ENCODE results near the gene SCYL1. TPM values are rescaled to one million over a fixed set of nuclear protein-coding genes. Genes with fewer than 3 reads are reported as not detected.
"Not testable (repeated sequence)": the region's sequence is repeated elsewhere in the genome, so short reads cannot be mapped to it uniquely, and the experiment has no call there.

The SCYL1 gene
- total and polyA plus RNA-seq, 4 donors, result 41.8 to 87.5 (median 81.9) TPM

DNA sequence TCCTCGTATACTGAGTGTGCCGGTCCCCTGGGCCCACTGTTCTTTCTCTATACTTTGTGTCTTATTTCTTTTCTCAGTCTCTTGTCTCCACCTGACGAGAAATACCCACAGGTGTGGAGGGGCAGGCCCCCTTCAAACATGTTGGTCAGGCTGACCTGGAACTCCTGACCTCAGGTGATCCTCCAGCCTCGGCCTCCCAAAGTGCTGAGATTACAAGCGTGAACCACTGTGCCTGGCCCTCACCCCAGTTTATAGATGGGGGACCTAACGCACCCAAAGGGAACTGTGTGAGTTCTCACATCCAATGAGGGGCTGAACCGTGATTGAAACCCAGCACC, 1.3 kb upstream of the SCYL1 start:
- H3K27ac ChIP-seq (ENCODE audit: low read depth, low read length); H3K9me3 ChIP-seq (ENCODE audit: control insufficient read depth, insufficient read depth, low read length); DNase-seq (ENCODE audit: low read depth in 4 of 6, low spot score in 6 of 6); H3K4me3 ChIP-seq (ENCODE audit: low read depth, low read length); H3K27me3 ChIP-seq (ENCODE audit: control insufficient read depth, insufficient read depth, low read length): not testable (repeated sequence)
- Histone ChIP-seq H3K36me3 (ENCODE audit: control insufficient read depth, insufficient read depth, low read length) (peaks cover 28% of the 10 kb centered on the region), H3K4me1 (ENCODE audit: control insufficient read depth, insufficient read depth, low read length) (peaks cover 27% of the 10 kb centered on the region)
- 95% methylated on average over 5 of the region's 7 CpGs for WGBS (ENCODE audit: insufficient coverage)

- DNase-seq (ENCODE audit: low read depth in 4 of 6, low spot score in 6 of 6), result peak in 1 of 6 donors; percentile 11
- H3K4me3 ChIP-seq (ENCODE audit: low read depth, low read length), result peak overlapping the region; percentile 38
- WGBS (ENCODE audit: insufficient coverage), result 33% methylated on average over 9 of the region's 12 CpGs
- no peaks in the 10 kb centered on the region for H3K9me3 ChIP-seq (ENCODE audit: control insufficient read depth, insufficient read depth, low read length)
- peaks cover 34% of the 10 kb centered on the region for H3K36me3 ChIP-seq (ENCODE audit: control insufficient read depth, insufficient read depth, low read length)
- peak overlapping the region; percentile 67 for H3K27ac ChIP-seq (ENCODE audit: low read depth, low read length)
- H3K4me1 ChIP-seq (ENCODE audit: control insufficient read depth, insufficient read depth, low read length), result peaks cover 27% of the 10 kb centered on the region
- H3K27me3 ChIP-seq (ENCODE audit: control insufficient read depth, insufficient read depth, low read length), result no peaks in the 10 kb centered on the region
Observed at GRCh38 chr11:65524014-65524740, 706 bp upstream of the SCYL1 start.

DNA sequence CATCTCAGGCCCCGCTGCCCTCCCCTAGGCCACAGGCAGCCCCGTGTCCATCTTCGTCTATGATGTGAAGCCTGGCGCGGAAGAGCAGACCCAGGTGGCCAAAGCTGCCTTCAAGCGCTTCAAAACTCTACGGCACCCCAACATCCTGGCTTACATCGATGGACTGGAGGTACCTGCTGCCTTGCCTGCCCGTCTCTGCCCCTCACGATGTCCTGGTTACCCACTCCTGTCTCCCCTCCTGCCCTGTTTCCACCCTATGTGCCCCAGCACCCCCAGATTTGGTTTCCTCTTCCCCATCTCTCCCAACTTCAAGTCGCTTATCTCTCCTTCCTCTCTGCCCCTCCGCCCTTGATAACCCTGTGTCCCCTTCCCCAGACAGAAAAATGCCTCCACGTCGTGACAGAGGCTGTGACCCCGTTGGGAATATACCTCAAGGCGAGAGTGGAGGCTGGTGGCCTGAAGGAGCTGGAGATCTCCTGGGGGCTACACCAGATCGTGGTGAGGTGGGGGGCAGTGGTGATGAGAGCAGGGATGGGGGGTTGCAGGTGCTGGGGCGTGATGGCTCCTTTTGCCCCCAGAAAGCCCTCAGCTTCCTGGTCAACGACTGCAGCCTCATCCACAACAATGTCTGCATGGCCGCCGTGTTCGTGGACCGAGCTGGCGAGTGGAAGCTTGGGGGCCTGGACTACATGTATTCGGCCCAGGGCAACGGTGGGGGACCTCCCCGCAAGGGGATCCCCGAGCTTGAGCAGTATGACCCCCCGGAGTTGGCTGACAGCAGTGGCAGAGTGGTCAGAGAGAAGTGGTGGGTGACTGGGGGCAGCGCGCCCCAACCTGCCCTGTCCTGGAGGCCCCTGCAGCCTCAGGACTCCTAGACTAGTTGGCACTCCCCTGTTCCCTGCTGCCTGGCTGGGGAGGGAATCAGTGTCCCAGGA, 930 bp downstream of the SCYL1 start:
- WGBS (ENCODE audit: insufficient coverage), result 55% methylated on average over 24 of the region's 31 CpGs
- Histone ChIP-seq H3K9me3 (ENCODE audit: control insufficient read depth, insufficient read depth, low read length) (no peaks in the 10 kb centered on the region), H3K4me3 (ENCODE audit: low read depth, low read length) (peak overlapping the region; percentile 67), H3K27me3 (ENCODE audit: control insufficient read depth, insufficient read depth, low read length) (no peaks in the 10 kb centered on the region), H3K36me3 (ENCODE audit: control insufficient read depth, insufficient read depth, low read length) (peaks cover 50% of the 10 kb centered on the region), H3K4me1 (ENCODE audit: control insufficient read depth, insufficient read depth, low read length) (peaks cover 37% of the 10 kb centered on the region), H3K27ac (ENCODE audit: low read depth, low read length) (peak overlapping the region; percentile 69)
- DNase-seq (ENCODE audit: low read depth in 4 of 6, low spot score in 6 of 6), result no peak

- no peaks in the 10 kb centered on the region for H3K9me3 ChIP-seq (ENCODE audit: control insufficient read depth, insufficient read depth, low read length)
- no peak overlapping the region for H3K27ac ChIP-seq (ENCODE audit: low read depth, low read length)
- no peak overlapping the region for H3K4me3 ChIP-seq (ENCODE audit: low read depth, low read length)
- peaks cover 40% of the 10 kb centered on the region for H3K4me1 ChIP-seq (ENCODE audit: control insufficient read depth, insufficient read depth, low read length)
- peaks cover 59% of the 10 kb centered on the region for H3K36me3 ChIP-seq (ENCODE audit: control insufficient read depth, insufficient read depth, low read length)
- WGBS (ENCODE audit: insufficient coverage), result 94% methylated on average over 8 of the region's 8 CpGs
- no peaks in the 10 kb centered on the region for H3K27me3 ChIP-seq (ENCODE audit: control insufficient read depth, insufficient read depth, low read length)
- DNase-seq (ENCODE audit: low read depth in 4 of 6, low spot score in 6 of 6), result no peak
Observed at GRCh38 chr11:65526744-65527143, 1.9 kb downstream of the SCYL1 start.

DNA sequence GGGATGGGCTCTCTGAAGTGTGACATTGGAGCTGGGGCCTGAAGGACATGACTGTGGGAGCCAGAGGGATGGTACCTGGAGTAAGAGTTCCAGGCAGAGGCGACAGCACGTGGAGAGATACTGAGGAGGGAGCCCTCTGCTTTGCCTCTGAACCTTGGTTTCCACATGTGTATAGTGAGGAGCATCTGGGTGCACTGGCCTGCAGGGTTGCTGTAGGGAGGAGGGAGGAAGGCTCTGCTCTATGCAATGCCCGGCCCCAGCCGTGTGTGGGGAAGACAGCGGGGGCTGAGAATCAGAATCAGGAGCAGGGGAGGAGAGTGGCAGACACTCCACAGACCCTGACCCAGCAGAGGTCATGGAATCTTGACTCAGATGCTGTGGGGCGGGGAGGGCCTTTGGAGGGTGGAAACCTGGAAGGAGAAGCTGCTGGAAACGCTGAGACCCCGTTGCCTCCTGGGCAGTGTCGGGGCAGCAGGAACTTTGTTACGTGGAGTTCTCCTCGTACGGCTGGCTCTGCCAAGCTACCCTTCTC, 4.0 kb downstream of the SCYL1 start:
- no peaks in the 10 kb centered on the region for H3K9me3 ChIP-seq (ENCODE audit: control insufficient read depth, insufficient read depth, low read length)
- H3K27me3 ChIP-seq (ENCODE audit: control insufficient read depth, insufficient read depth, low read length), result no peaks in the 10 kb centered on the region
- DNase-seq (ENCODE audit: low read depth in 4 of 6, low spot score in 6 of 6), result no peak
- H3K4me3 ChIP-seq (ENCODE audit: low read depth, low read length), result no peak overlapping the region
- H3K4me1 ChIP-seq (ENCODE audit: control insufficient read depth, insufficient read depth, low read length), result peaks cover 36% of the 10 kb centered on the region
- WGBS (ENCODE audit: insufficient coverage), result 83% methylated on average over 6 of the region's 12 CpGs
- H3K36me3 ChIP-seq (ENCODE audit: control insufficient read depth, insufficient read depth, low read length), result peaks cover 79% of the 10 kb centered on the region
- no peak overlapping the region for H3K27ac ChIP-seq (ENCODE audit: low read depth, low read length)

GRCh38 chr11:65529475-65530156, 4.7 kb downstream of the SCYL1 start:
- DNase-seq (ENCODE audit: low read depth in 4 of 6, low spot score in 6 of 6), result no peak
- H3K27ac ChIP-seq (ENCODE audit: low read depth, low read length), result peak overlapping the region; percentile 42
- H3K36me3 ChIP-seq (ENCODE audit: control insufficient read depth, insufficient read depth, low read length), result peaks cover 83% of the 10 kb centered on the region
- no peak overlapping the region for H3K4me3 ChIP-seq (ENCODE audit: low read depth, low read length)
- peaks cover 30% of the 10 kb centered on the region for H3K4me1 ChIP-seq (ENCODE audit: control insufficient read depth, insufficient read depth, low read length)
- WGBS (ENCODE audit: insufficient coverage), result 66% methylated on average over 9 of the region's 10 CpGs
- H3K27me3 ChIP-seq (ENCODE audit: control insufficient read depth, insufficient read depth, low read length), result no peaks in the 10 kb centered on the region
- H3K9me3 ChIP-seq (ENCODE audit: control insufficient read depth, insufficient read depth, low read length), result no peaks in the 10 kb centered on the region

- no peaks in the 10 kb centered on the region for H3K27me3 ChIP-seq (ENCODE audit: control insufficient read depth, insufficient read depth, low read length)
- no peak overlapping the region for H3K4me3 ChIP-seq (ENCODE audit: low read depth, low read length)
- DNase-seq (ENCODE audit: low read depth in 4 of 6, low spot score in 6 of 6), result no peak
- peaks cover 30% of the 10 kb centered on the region for H3K4me1 ChIP-seq (ENCODE audit: control insufficient read depth, insufficient read depth, low read length)
- H3K9me3 ChIP-seq (ENCODE audit: control insufficient read depth, insufficient read depth, low read length), result no peaks in the 10 kb centered on the region
- H3K36me3 ChIP-seq (ENCODE audit: control insufficient read depth, insufficient read depth, low read length), result peaks cover 88% of the 10 kb centered on the region
- 80% methylated on average over 5 of the region's 5 CpGs for WGBS (ENCODE audit: insufficient coverage)
- peak overlapping the region; percentile 42 for H3K27ac ChIP-seq (ENCODE audit: low read depth, low read length)
Observed at GRCh38 chr11:65530157-65530496, 5.2 kb downstream of the SCYL1 start.

DNA sequence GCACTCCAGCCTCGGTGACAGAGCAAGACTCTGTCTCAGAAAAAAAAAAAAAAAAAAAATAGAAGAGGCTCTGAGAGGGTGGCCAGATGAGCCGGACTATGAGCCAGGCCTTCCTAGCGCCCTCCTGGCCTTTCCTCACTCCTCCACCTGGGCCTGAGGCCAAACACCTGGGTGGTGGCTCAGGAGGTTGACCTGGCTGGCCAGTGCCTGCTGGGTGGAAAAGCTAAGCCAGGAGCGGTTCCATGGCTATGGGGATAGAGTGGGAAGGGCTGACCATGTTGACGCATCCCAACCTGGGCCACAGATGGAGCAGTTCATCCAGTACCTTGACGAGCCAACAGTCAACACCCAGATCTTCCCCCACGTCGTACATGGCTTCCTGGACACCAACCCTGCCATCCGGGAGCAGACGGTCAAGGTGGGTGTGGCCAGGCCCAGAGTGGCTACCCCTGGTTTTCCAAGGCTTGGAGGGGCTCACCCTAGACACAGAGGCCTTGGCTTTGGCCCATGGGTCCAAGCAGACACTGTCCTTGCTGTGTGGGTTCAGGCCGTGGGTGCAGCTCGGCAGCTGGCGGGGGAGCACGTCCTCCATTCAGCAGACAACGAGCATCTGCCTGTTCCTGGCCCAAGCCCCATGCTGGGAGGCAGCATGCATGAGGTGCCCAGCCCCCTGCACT, 7.6 kb downstream of the SCYL1 start:
- no peaks in the 10 kb centered on the region for H3K27me3 ChIP-seq (ENCODE audit: control insufficient read depth, insufficient read depth, low read length)
- no peak overlapping the region for H3K4me3 ChIP-seq (ENCODE audit: low read depth, low read length)
- H3K9me3 ChIP-seq (ENCODE audit: control insufficient read depth, insufficient read depth, low read length), result no peaks in the 10 kb centered on the region
- WGBS (ENCODE audit: insufficient coverage), result 75% methylated on average over 12 of the region's 15 CpGs
- no peak overlapping the region for H3K27ac ChIP-seq (ENCODE audit: low read depth, low read length)
- peaks cover 19% of the 10 kb centered on the region for H3K4me1 ChIP-seq (ENCODE audit: control insufficient read depth, insufficient read depth, low read length)
- H3K36me3 ChIP-seq (ENCODE audit: control insufficient read depth, insufficient read depth, low read length), result peaks cover 94% of the 10 kb centered on the region
- no peak for DNase-seq (ENCODE audit: low read depth in 4 of 6, low spot score in 6 of 6)

DNA sequence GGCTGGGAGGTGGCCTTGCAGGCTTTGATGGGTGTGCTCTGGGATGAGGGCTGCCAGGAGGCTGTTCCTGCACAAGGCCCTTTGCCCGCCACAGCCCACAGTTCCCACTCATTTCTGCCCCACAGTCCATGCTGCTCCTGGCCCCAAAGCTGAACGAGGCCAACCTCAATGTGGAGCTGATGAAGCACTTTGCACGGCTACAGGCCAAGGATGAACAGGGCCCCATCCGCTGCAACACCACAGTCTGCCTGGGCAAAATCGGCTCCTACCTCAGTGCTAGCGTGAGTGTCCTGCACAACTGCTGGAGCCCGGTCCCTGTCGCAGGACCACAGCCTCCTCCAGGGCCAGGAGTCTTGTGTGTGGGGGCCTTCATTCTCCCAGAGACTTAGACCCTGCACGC, 10.2 kb downstream of the SCYL1 start:
- Histone ChIP-seq H3K9me3 (ENCODE audit: control insufficient read depth, insufficient read depth, low read length) (no peaks in the 10 kb centered on the region), H3K27ac (ENCODE audit: low read depth, low read length) (no peak overlapping the region), H3K36me3 (ENCODE audit: control insufficient read depth, insufficient read depth, low read length) (peaks cover 94% of the 10 kb centered on the region), H3K4me1 (ENCODE audit: control insufficient read depth, insufficient read depth, low read length) (peaks cover 24% of the 10 kb centered on the region), H3K27me3 (ENCODE audit: control insufficient read depth, insufficient read depth, low read length) (no peaks in the 10 kb centered on the region), H3K4me3 (ENCODE audit: low read depth, low read length) (no peak overlapping the region)
- DNase-seq (ENCODE audit: low read depth in 4 of 6, low spot score in 6 of 6), result no peak
- WGBS (ENCODE audit: insufficient coverage), result 94% methylated on average over 7 of the region's 9 CpGs

Measured in spinal cord (tissue), 10 donors.